NCI-H1105 (cell line): ENCODE data around the gene MCM6.
A peak's percentile ranks its signal among the peaks of the same experiment; 100 is the strongest.
"Not testable (repeated sequence)": the region's sequence is repeated elsewhere in the genome, so short reads cannot be mapped to it uniquely, and the experiment has no call there.

Experiments
- DNase-seq: peaks from one replicate; lab custom pipeline; 2025; lab: John Stamatoyannopoulos, UW

Gene MCM6

DNA sequence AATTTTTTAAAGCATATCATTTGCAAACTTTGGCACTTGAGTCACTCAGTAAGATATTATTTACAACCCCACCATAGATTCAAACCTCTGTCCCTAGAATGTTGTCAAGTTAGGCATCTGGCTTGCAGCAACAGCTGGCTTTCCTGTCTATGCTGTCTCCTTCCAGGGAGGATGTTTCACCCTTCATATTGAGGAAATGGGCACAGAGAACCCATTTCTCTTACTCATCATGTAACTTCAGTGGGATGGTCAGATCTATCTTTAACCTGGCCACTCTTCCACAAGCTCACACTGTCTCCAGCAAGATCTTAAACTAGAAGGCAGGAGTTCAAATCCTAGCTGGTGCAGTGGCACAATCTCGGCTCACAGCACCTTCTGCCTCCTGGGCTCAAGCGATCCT is 55.1 kb downstream of the MCM6 start:
- DNase-seq, result no peak

- no peak for DNase-seq
Measured at GRCh38 chr2:135820003-135820618, 56.1 kb downstream of the MCM6 start.

GRCh38 chr2:135818937-135819610 is 57.2 kb downstream of the MCM6 start:
- DNase-seq, result no peak

DNA sequence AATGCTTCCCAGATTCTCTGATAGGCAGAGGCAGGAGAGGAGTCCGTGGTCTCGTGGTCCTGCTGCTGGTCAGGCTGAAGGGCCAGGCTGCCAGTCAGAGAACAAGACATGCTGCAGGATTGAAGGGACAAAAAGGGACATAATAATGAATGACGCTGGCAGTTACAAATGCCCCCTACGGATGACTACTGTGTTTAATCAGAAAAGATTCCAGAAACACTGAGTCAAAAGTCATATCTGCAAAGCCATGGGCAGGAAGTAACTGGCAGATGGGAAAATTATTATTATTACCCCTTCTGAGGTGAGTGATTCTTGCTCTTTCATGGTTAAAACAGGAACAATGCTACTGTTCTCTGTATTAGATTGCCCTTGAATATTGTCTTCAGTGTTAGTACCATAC is 58.3 kb downstream of the MCM6 start:
- no peak for DNase-seq

DNA sequence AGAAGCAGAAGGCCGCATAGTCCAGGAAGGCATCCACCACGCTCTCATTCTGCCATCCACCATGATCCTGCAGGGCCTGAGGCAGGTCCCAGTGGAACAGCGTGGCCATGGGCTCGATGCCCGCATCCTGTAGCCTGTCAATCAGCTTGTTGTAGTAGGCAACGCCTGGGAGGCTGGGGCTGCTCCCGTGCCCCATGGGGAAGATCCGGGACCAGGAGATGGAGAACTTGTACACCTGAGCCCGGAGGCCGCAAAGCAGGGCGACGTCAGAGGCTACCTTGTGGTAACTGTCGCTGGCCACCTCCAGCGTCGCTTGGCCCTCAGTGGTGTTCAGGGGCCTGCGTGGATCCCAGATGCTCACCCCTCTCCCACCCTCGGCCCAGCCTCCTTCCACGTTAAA is 58.8 kb downstream of the MCM6 start:
- no peak for DNase-seq

GRCh38 chr2:135815269-135815668 is 61.0 kb downstream of the MCM6 start:
- DNase-seq, result no peak

GRCh38 chr2:135812907-135813511 is 63.2 kb downstream of the MCM6 start:
- no peak for DNase-seq

- DNase-seq, result not testable (repeated sequence)
Measured at GRCh38 chr2:135807874-135808273, 68.4 kb downstream of the MCM6 start.

DNA sequence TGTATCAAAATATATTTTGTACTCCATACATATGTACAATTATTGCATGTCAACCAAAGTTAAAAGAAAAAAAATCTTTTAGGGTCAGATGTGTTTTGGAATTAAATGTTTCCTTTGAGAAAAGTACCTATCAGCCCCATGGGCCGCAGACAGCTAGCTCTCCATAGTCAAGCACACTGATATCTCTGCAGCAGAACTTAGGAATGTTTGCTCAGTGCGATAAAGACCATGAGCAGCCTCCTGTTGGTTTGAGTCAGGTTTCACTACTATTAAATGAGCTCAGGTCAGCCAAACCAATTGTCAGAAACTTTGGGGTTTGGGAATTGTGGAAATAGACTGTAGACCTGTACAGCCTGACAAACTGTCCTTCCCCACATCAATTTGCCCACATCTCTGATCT is 73.0 kb downstream of the MCM6 start:
- DNase-seq, result no peak

DNA sequence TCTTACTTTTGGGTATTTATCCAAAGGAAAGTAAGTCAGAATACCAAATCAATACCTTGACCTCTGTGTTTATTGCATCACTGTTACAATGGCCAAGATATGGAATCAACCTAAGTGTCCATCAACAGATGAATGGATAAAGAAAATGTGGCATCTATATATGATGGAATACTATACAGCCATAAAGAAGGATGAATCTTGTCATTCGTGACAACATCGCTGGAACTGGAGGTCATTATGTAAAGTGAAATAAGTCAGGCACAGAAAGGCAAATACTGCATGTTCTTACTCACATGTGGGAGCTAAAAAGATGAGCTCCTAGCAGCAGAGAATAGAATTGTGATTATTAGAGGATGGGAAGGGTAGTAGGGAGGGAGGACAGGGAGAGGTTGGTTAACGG is 73.9 kb downstream of the MCM6 start:
- DNase-seq, result no peak

GRCh38 chr2:135800513-135801460 is 75.5 kb downstream of the MCM6 start:
- no peak for DNase-seq

GRCh38 chr2:135799738-135800137 is 76.5 kb downstream of the MCM6 start:
- DNase-seq, result no peak

- DNase-seq, result no peak
Measured at GRCh38 chr2:135798762-135799161, 77.5 kb downstream of the MCM6 start.

- no peak for DNase-seq
Measured at GRCh38 chr2:135798275-135798705, 78.0 kb downstream of the MCM6 start.

- DNase-seq, result peak; percentile 9
Measured at GRCh38 chr2:135797497-135798274, 78.6 kb downstream of the MCM6 start.

- no peak for DNase-seq
Measured at GRCh38 chr2:135796606-135797005, 79.6 kb downstream of the MCM6 start.

- DNase-seq, result not testable (repeated sequence)
Measured at GRCh38 chr2:135795641-135796040, 80.6 kb downstream of the MCM6 start.

DNA sequence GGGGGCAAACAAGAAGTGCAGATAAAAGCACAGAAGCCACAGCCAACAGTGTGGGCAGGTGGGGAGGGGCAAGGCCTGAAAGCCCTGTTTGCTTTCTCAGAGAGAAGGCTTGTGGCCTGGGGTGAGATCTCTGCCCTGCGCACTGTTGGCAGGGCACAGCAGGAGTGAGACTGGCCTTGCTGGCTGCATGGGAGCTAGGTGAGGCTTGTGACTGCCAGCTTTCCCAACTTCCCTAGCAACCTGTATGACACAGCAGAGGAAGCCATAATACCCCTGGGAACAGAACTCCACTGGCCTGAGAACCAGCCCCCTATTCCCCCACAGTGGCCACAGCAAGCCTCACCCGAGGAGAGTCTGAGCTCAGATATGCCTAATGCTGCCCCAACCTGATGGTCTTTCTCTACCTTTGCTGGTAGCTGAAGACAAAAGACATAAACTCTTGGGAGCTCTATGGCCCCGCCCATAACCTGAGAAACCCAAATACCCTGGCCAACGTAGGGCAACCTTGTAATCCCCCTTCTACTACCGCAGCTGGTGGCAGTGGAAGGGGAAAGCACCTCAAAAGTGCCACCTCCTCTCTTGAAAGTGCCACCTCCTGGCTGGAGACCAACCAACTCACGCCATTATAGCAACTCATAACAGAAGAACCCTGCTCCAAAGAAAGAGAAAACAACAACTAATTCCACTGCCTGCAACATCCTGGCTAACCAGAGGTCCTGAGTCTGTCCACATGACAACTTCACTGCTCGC is 83.7 kb downstream of the MCM6 start:
- no peak for DNase-seq

- DNase-seq, result no peak
Measured at GRCh38 chr2:135791418-135792190, 84.6 kb downstream of the MCM6 start.

GRCh38 chr2:135790423-135790822 is 85.8 kb downstream of the MCM6 start:
- DNase-seq, result no peak
